SK-N-SH (cell line): ENCODE measurements around the gene PEX10. TPM values are rescaled to one million over a fixed set of nuclear protein-coding genes. Genes with fewer than 3 reads are reported as not detected.

Source experiments
- CTCF ChIA-PET: fragments of 300-600, 350-600 bp; formaldehyde crosslinking; extraction: SDS; loops from one replicate; lab custom pipeline; 2021; lab: Yijun Ruan, JAX
- POLR2A ChIA-PET: fragments of 350-600 bp; sonication (Branson Sonifier 250); formaldehyde crosslinking; extraction: SDS; loops from one replicate; lab custom pipeline; 2020; ENCODE audit warnings: antibody characterized with exemption, inconsistent platforms; lab: Yijun Ruan, JAX
- DNase-seq: peaks from one replicate; pipeline ENCODE4 v3.0.0; 2012
- H2AFZ ChIP-seq: fragments of 200-600 bp; sonication (generic); 2 replicates; pipeline ENCODE4 v1.8.1; 2016; ENCODE audit warnings: antibody characterized with exemption, mild to moderate bottlenecking, low read depth
- H3F3A ChIP-seq: fragments of 200-600 bp; sonication (generic); replicated peaks from 2 replicates; pipeline ENCODE3; 2016; ENCODE audit warnings: antibody characterized with exemption, mild to moderate bottlenecking; ENCODE audit not compliant: insufficient read depth
- H3K27ac ChIP-seq, 2 experiments: fragments of 200-500 bp in 1 of 2; fragments of 200-600 bp in 1 of 2; sonication (Bioruptor generic) in 1 of 2; sonication (generic), shearing (Covaris generic) in 1 of 2; 2 replicates each; pipeline versions ENCODE4 v1.5.1 to v1.6.1; 2014 to 2016; ENCODE audit warnings: low read depth in 2 of 2, inconsistent platforms in 1 of 2, low read length in 1 of 2, mild to moderate bottlenecking in 1 of 2, mixed read lengths in 1 of 2
- H3K27me3 ChIP-seq: fragments of 200-600 bp; sonication (generic), shearing (Covaris generic); 2 replicates; pipeline ENCODE4 v1.6.1; 2016; ENCODE audit warnings: mixed run types; ENCODE audit not compliant: insufficient read depth
- H3K36me3 ChIP-seq, 2 experiments: fragments of 200-500 bp in 1 of 2; fragments of 200-600 bp in 1 of 2; sonication (Bioruptor generic) in 1 of 2; sonication (generic) in 1 of 2; replicated peaks in 1 of 2; 2 replicates each; pipeline versions ENCODE3 to v1.5.1; 2014 to 2016; ENCODE audit warnings: low read length in 1 of 2, mild to moderate bottlenecking in 1 of 2; ENCODE audit not compliant: insufficient read depth in 2 of 2, control insufficient read depth in 1 of 2
- H3K4me1 ChIP-seq, 2 experiments: fragments of 200-500 bp in 1 of 2; fragments of 200-600 bp in 1 of 2; sonication (Bioruptor generic) in 1 of 2; sonication (generic), shearing (Covaris generic) in 1 of 2; 2 replicates each; pipeline versions ENCODE4 v1.5.1 to v1.6.1; 2014 to 2016; ENCODE audit warnings: low read depth in 1 of 2, low read length in 1 of 2, mixed run types in 1 of 2; ENCODE audit not compliant: insufficient read depth in 2 of 2, control insufficient read depth in 1 of 2
- H3K4me2 ChIP-seq: fragments of 200-600 bp; sonication (generic), shearing (Covaris generic); 2 replicates; pipeline ENCODE4 v1.6.1; 2017; ENCODE audit warnings: mixed run types
- H3K4me3 ChIP-seq, 2 experiments: fragments of 200-500 bp in 1 of 2; fragments of 200-600 bp in 1 of 2; sonication (Bioruptor generic) in 1 of 2; sonication (generic), shearing (Covaris generic) in 1 of 2; 2 replicates each; pipeline versions ENCODE4 v1.5.1 to v1.8.1; 2014 to 2016; ENCODE audit warnings: low read depth in 2 of 2, inconsistent platforms in 1 of 2, low read length in 1 of 2, mild to moderate bottlenecking in 1 of 2, mixed read lengths in 1 of 2, moderate library complexity in 1 of 2
- H3K79me2 ChIP-seq: fragments of 200-600 bp; sonication (generic); 2 replicates; pipeline ENCODE4 v1.8.1; 2017; ENCODE audit warnings: mild to moderate bottlenecking; ENCODE audit not compliant: insufficient read depth
- H3K9ac ChIP-seq: fragments of 200-600 bp; sonication (generic); 2 replicates; pipeline ENCODE4 v1.6.1; 2017; ENCODE audit warnings: mixed run types
- H3K9me2 ChIP-seq: fragments of 200-600 bp; sonication (generic); 2 replicates; pipeline ENCODE4 v1.6.1; 2017; ENCODE audit warnings: mixed run types
- H3K9me3 ChIP-seq: fragments of 200-600 bp; sonication (generic); 2 replicates; pipeline ENCODE4 v1.6.1; 2017; ENCODE audit warnings: mixed run types, mild to moderate bottlenecking, moderate library complexity
- H4K20me1 ChIP-seq: fragments of 200-600 bp; sonication (generic); 2 replicates; pipeline ENCODE4 v1.6.1; 2017; ENCODE audit warnings: mild to moderate bottlenecking, mixed run types; ENCODE audit not compliant: insufficient read depth
- CHD2 ChIP-seq: fragments of 150-350 bp; IDR thresholded peaks from 2 replicates; pipeline ENCODE4 v1.6.1; 2018; ENCODE audit warnings: low read length; ENCODE audit not compliant: partially characterized antibody
- FOSL2 ChIP-seq: IDR thresholded peaks from 2 replicates; pipeline ENCODE4 v1.4.0; 2012; ENCODE audit warnings: low read depth, mild to moderate bottlenecking, moderate library complexity, borderline replicate concordance
- RFX5 ChIP-seq: IDR thresholded peaks from 2 replicates; pipeline ENCODE4 v1.6.1; 2012; ENCODE audit warnings: mild to moderate bottlenecking, improper control_type of control experiment, low read length
- RXRA ChIP-seq: IDR thresholded peaks from 2 replicates; pipeline ENCODE4 v1.4.0; 2012; ENCODE audit warnings: low read depth, mild to moderate bottlenecking, borderline replicate concordance
- SIN3A ChIP-seq: IDR thresholded peaks from 2 replicates; pipeline ENCODE4 v1.6.1; 2012; ENCODE audit warnings: low read depth, mild to moderate bottlenecking, low read length, moderate library complexity, borderline replicate concordance
- TCF12 ChIP-seq: IDR thresholded peaks from 2 replicates; pipeline ENCODE4 v1.4.0; 2012
- YY1 ChIP-seq: IDR thresholded peaks from 2 replicates; pipeline ENCODE4 v1.4.0; 2012; ENCODE audit warnings: low read depth, mild to moderate bottlenecking
- whole genome bisulfite sequencing: methylation state at CpG from one replicate; pipeline ENCODE4 v1.1.6; 2017; ENCODE audit warnings: low lambda C conversion rate; 5-methylcytosine and 5-hydroxymethylcytosine counted together
- polyA plus RNA-seq, 3 experiments: library from polyadenylated mRNA; depleted of rRNA; stranded (reverse); fragments of >200 nt; gene quantifications; 2 replicates each; pipeline ENCODE4 v1.2.3, GENCODE V29; 2012
- TF ChIP-seq, protein P1 (sequence below): IDR thresholded peaks from 2 replicates; pipeline ENCODE4 v1.6.1; 2012; ENCODE audit warnings: mild to moderate bottlenecking, low read depth, low read length, moderate library complexity
- TF ChIP-seq, protein P2 (sequence below): IDR thresholded peaks from 2 replicates; pipeline ENCODE4 v1.4.0; 2012; ENCODE audit warnings: low read depth

Gene PEX10
- polyA plus RNA-seq, 1 of the 3 experiments (the other 2 are of a cell fraction) = 28.6 TPM

DNA sequence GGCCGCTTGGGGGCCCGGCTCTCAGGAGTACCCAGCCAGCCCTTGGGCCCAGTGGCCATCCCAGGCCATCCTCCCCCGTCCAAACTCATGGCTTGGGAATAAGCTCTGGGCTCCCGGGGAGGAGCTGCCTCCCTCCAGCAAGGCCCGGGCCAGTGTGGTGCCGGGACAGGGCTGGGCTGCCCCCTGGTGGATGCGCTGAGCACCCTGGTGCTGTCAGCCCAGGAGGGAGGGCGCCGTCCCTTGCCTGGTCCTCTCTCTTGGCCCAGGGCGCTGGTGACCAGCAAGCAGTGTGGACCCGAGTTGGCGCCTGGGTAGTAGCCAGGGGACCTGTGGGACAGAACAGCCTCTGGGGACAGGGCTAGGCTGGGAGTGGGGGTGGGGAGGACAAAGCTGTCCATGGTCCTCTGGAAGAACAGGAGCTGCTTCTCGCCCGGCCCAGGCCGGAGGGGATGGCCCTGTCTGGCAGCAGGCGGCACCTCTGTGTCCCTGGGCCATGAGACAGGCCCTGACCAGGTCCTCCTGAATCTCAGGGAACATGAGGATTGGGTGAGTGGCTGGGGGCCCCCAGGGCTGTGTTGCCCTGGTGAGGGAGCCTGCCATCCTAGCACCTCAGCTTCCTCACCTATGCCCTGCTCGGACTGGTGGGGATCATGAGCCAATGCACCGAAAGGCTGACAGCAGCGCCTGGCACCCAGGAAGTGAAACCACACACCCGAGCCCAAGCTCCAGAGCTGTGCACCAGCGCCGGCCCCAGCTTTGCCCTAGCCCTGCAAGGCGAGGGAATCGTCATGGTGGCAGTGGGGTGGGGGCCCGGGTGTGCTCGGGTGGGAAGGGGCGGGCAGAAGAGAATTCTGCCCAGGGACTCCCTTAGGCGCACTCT, 30.4 kb downstream of the PEX10 start (continued):
- no peak for TF ChIP-seq RXRA
- no peak for TF ChIP-seq RFX5
- no peak for TF ChIP-seq YY1
- TF ChIP-seq FOSL2 = no peak
- TF ChIP-seq TCF12 = no peak
- TF ChIP-seq CHD2 = no peak
- TF ChIP-seq SIN3A = no peak
- TF ChIP-seq, protein P1, sequence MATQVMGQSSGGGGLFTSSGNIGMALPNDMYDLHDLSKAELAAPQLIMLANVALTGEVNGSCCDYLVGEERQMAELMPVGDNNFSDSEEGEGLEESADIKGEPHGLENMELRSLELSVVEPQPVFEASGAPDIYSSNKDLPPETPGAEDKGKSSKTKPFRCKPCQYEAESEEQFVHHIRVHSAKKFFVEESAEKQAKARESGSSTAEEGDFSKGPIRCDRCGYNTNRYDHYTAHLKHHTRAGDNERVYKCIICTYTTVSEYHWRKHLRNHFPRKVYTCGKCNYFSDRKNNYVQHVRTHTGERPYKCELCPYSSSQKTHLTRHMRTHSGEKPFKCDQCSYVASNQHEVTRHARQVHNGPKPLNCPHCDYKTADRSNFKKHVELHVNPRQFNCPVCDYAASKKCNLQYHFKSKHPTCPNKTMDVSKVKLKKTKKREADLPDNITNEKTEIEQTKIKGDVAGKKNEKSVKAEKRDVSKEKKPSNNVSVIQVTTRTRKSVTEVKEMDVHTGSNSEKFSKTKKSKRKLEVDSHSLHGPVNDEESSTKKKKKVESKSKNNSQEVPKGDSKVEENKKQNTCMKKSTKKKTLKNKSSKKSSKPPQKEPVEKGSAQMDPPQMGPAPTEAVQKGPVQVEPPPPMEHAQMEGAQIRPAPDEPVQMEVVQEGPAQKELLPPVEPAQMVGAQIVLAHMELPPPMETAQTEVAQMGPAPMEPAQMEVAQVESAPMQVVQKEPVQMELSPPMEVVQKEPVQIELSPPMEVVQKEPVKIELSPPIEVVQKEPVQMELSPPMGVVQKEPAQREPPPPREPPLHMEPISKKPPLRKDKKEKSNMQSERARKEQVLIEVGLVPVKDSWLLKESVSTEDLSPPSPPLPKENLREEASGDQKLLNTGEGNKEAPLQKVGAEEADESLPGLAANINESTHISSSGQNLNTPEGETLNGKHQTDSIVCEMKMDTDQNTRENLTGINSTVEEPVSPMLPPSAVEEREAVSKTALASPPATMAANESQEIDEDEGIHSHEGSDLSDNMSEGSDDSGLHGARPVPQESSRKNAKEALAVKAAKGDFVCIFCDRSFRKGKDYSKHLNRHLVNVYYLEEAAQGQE = no peak

DNA sequence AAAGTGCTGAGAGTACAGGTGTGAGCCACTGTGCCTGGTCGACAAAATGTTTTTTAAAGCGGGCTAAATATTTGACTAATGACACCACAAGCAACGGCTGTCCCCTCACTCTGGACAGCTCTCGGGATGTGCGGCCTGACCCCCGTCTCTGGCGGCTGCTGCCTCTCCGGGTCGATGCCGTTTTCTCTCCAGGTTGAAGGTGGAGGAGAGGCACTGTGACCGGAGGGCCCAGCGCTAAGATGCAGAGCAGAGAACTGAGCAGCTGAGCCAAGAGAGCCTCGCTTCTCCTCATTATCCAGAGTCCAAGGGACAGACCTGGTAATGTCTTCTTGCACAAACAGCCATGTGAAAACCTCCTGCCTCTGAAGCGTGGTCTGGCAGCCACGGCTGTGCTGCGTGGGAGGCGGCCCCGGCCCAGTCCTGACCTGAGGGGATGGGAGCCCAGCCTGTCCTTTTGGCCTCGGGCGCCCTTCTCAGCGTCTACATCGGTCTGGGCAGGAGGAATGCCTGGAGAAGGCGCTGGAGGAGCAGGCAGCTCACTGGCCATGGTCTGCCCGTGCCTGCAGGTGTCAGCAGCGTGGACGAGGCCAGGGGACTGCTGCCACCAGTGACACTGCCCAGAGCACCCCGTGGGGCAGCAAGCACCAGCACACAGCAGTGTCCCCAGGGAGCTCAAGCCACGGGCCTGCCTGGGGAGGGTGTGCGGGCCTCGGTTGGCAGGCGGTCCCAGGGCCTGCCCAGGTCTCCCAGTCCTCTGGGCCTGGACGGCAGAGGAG, 31.4 kb downstream of the PEX10 start:
- WGBS = 94% methylated on average over 9 of the region's 32 CpGs
- no peak overlapping the region for H3K4me3 ChIP-seq
- H3K36me3 ChIP-seq = no peaks in the 10 kb centered on the region
- ChIA-PET CTCF (interaction anchor here (0.6 to 10.7 kb wide), 43 partner anchors 8 to 248 kb away, joined by 3 to 292 read pairs (median 7); partner anchors contain the start of genes FAAP20, MORN1, RER1 and SKI), POLR2A (interaction anchor here (1.0 to 2.8 kb wide), 4 partner anchors 10 to 185 kb away, joined by 3 to 35 read pairs (median 6); partner anchors contain the start of genes FAAP20, MORN1 and RER1)
- no peaks in the 10 kb centered on the region for H3K79me2 ChIP-seq
- no peaks in the 10 kb centered on the region for H3K9me3 ChIP-seq
- H3K27me3 ChIP-seq = no peaks in the 10 kb centered on the region
- no peak for DNase-seq
- H4K20me1 ChIP-seq = no peaks in the 10 kb centered on the region
- H3K27ac ChIP-seq = no peak overlapping the region; a peak in 1 of 4 replicates
- no peak overlapping the region for H3K4me2 ChIP-seq
- H3F3A ChIP-seq = no peaks in the 10 kb centered on the region
- H3K4me1 ChIP-seq = peaks cover 0 to 6% of the 10 kb centered on the region in 2 experiments; a peak in 1 of 4 replicates
- H3K9ac ChIP-seq = no peak overlapping the region
- TF ChIP-seq YY1 (no peak), RFX5 (no peak), SIN3A (no peak)
- TF ChIP-seq, protein P2, sequence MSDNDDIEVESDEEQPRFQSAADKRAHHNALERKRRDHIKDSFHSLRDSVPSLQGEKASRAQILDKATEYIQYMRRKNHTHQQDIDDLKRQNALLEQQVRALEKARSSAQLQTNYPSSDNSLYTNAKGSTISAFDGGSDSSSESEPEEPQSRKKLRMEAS = no peak
- TF ChIP-seq, protein P1 = no peak
- H2AFZ ChIP-seq = no peak overlapping the region
- H3K9me2 ChIP-seq = no peaks in the 10 kb centered on the region
